GM23338 (cell line): ENCODE measurements around the gene JARID2. TPM values are rescaled to one million over a fixed set of nuclear protein-coding genes. Genes with fewer than 3 reads are reported as not detected.

ENCODE experiments used
- ATAC-seq: fragments of 200-7000 bp; cut with Tn5 transposase; 3 replicates; pipeline ENCODE4 v1.9.1; 2020
- DNase-seq: peaks from one replicate; pipeline ENCODE4 v3.0.0-alpha.2; 2015; ENCODE audit warnings: low spot score
- H2AFZ ChIP-seq: fragments of 200-600 bp; sonication (generic); 2 replicates; pipeline ENCODE4 v1.8.0; 2016; ENCODE audit warnings: antibody characterized with exemption, mild to moderate bottlenecking, moderate library complexity
- H3F3A ChIP-seq: fragments of 200-600 bp; sonication (generic); replicated peaks from 2 replicates; pipeline ENCODE4 v1.8.0; 2017; ENCODE audit warnings: antibody characterized with exemption, mixed run types, low read depth
- H3K27ac ChIP-seq: fragments of 200-600 bp; sonication (generic); 2 replicates; pipeline ENCODE4 v1.6.1; 2016; ENCODE audit warnings: low read depth
- H3K27me3 ChIP-seq: fragments of 200-600 bp; sonication (generic); 2 replicates; pipeline ENCODE4 v1.8.0; 2016; ENCODE audit warnings: mild to moderate bottlenecking, mixed run types, moderate library complexity; ENCODE audit not compliant: insufficient read depth
- H3K36me3 ChIP-seq: fragments of 200-600 bp; sonication (generic); 2 replicates; pipeline ENCODE4 v1.8.0; 2016; ENCODE audit warnings: mild to moderate bottlenecking; ENCODE audit not compliant: insufficient read depth
- H3K4me1 ChIP-seq: fragments of 200-600 bp; sonication (generic); 2 replicates; pipeline ENCODE4 v1.8.0; 2016; ENCODE audit warnings: mild to moderate bottlenecking, moderate library complexity; ENCODE audit not compliant: insufficient read depth
- H3K4me2 ChIP-seq: fragments of 200-600 bp; sonication (generic); 2 replicates; pipeline ENCODE4 v1.7.1; 2017; ENCODE audit warnings: mixed run types
- H3K4me3 ChIP-seq: fragments of 200-600 bp; sonication (generic); 2 replicates; pipeline ENCODE4 v1.6.1; 2016; ENCODE audit warnings: mixed run types
- H3K79me2 ChIP-seq: fragments of 200-600 bp; sonication (generic); replicated peaks from 2 replicates; pipeline ENCODE4 v1.8.0; 2017; ENCODE audit warnings: mild to moderate bottlenecking; ENCODE audit not compliant: insufficient read depth
- H3K9me2 ChIP-seq: fragments of 200-600 bp; sonication (generic); 2 replicates; pipeline ENCODE4 v1.8.0; 2017; ENCODE audit not compliant: insufficient read depth
- H4K20me1 ChIP-seq: fragments of 200-600 bp; sonication (generic); replicated peaks from 2 replicates; pipeline ENCODE4 v1.8.0; 2017; ENCODE audit warnings: mild to moderate bottlenecking; ENCODE audit not compliant: insufficient read depth
- H3K27ac Mint-ChIP-seq: 2 replicates; pipeline ENCODE4 v1.8.0; 2020; ENCODE audit warnings: inconsistent platforms, mild to moderate bottlenecking, moderate library complexity, mixed read lengths
- H3K27me3 Mint-ChIP-seq: 3 replicates; pipeline ENCODE4 v1.8.0; 2022; ENCODE audit warnings: low read depth, mild to moderate bottlenecking, moderate library complexity, mixed read lengths, inconsistent platforms; ENCODE audit not compliant: insufficient read depth, poor library complexity
- H3K36me3 Mint-ChIP-seq: 3 replicates; pipeline ENCODE4 v1.8.0; 2021; ENCODE audit warnings: low read depth, mild to moderate bottlenecking, inconsistent platforms, moderate library complexity, mixed read lengths
- H3K4me1 Mint-ChIP-seq: 3 replicates; pipeline ENCODE4 v1.8.0; 2020; ENCODE audit warnings: mild to moderate bottlenecking, inconsistent platforms, mixed read lengths
- H3K4me3 Mint-ChIP-seq: 3 replicates; pipeline ENCODE4 v1.8.0; 2021; ENCODE audit warnings: moderate library complexity, mild to moderate bottlenecking, inconsistent platforms, mixed read lengths
- H3K9me3 Mint-ChIP-seq: 3 replicates; pipeline ENCODE4 v1.8.0; 2020; ENCODE audit warnings: moderate library complexity, mild to moderate bottlenecking, inconsistent platforms, mixed read lengths
- CREB1 ChIP-seq: fragments of 250-450 bp; sonication (Bioruptor Pico); IDR thresholded peaks from 2 replicates; pipeline ENCODE4 v1.5.0; 2020; ENCODE audit warnings: low read depth, mild to moderate bottlenecking, moderate library complexity
- CTCF ChIP-seq, 2 experiments: fragments of 200-600 bp in 1 of 2; sonication (generic) in 1 of 2; conservative IDR thresholded peaks; 2 replicates each; pipeline versions ENCODE4 v1.5.1 to v1.6.1; 2016 to 2017; ENCODE audit warnings: antibody characterized with exemption in 2 of 2, low read depth in 2 of 2, mild to moderate bottlenecking in 2 of 2, moderate library complexity in 1 of 2
- ETS1 ChIP-seq: IDR thresholded peaks from 2 replicates; pipeline ENCODE4 v1.6.1; 2016; ENCODE audit warnings: antibody characterized with exemption
- EZH2 ChIP-seq: fragments of 200-600 bp; sonication (generic); IDR thresholded peaks from one replicate; pipeline ENCODE4 v1.8.0; 2017; ENCODE audit warnings: antibody characterized with exemption, mild to moderate bottlenecking, low read depth; ENCODE audit not compliant: unreplicated experiment
- EZH2phosphoT487 ChIP-seq: fragments of 200-600 bp; sonication (generic); IDR thresholded peaks from one replicate; pipeline ENCODE4 v1.8.1; 2018; ENCODE audit warnings: antibody characterized with exemption; ENCODE audit not compliant: unreplicated experiment
- JUNB ChIP-seq: IDR thresholded peaks from one replicate; pipeline ENCODE4 v1.6.1; 2016; ENCODE audit warnings: antibody characterized with exemption; ENCODE audit not compliant: unreplicated experiment
- NANOG ChIP-seq: IDR thresholded peaks from 2 replicates; pipeline ENCODE4 v1.6.1; 2016; ENCODE audit warnings: antibody characterized with exemption, borderline replicate concordance
- POLR2AphosphoS5 ChIP-seq: IDR thresholded peaks from 2 replicates; pipeline ENCODE4 v1.6.1; 2016; ENCODE audit warnings: antibody characterized with exemption, low read depth
- REST ChIP-seq: IDR thresholded peaks from one replicate; pipeline ENCODE4 v1.6.1; 2018; ENCODE audit warnings: antibody characterized with exemption; ENCODE audit not compliant: unreplicated experiment
- STAT1 ChIP-seq: IDR thresholded peaks from one replicate; pipeline ENCODE4 v1.6.1; 2016; ENCODE audit warnings: antibody characterized with exemption; ENCODE audit not compliant: unreplicated experiment
- ZNF114 ChIP-seq: fragments of 250-450 bp; sonication (Bioruptor Pico); IDR thresholded peaks from 2 replicates; pipeline ENCODE4 v1.5.0; 2020; ENCODE audit warnings: mild to moderate bottlenecking, moderate library complexity
- ZNF331 ChIP-seq: fragments of 250-450 bp; sonication (Bioruptor Pico); IDR thresholded peaks from 2 replicates; pipeline ENCODE4 v1.5.0; 2020; ENCODE audit warnings: low read depth, mild to moderate bottlenecking, moderate library complexity
- ZNF462 ChIP-seq: fragments of 250-450 bp; sonication (Bioruptor Pico); IDR thresholded peaks from 2 replicates; pipeline ENCODE4 v1.5.0; 2020; ENCODE audit warnings: mild to moderate bottlenecking, moderate library complexity
- polyA plus RNA-seq: library from polyadenylated mRNA; unstranded; fragments of >200 nt; fragmentation: Nextera tagmentation; extraction: Ambion mirVana; gene quantifications from 2 replicates; pipeline ENCODE4 v1.2.1, GENCODE V29; 2016
- total RNA-seq: library from RNA; depleted of rRNA; stranded (reverse); fragments of >200 nt; shearing (Covaris generic); gene quantifications from 2 replicates; pipeline ENCODE4 v1.2.3, GENCODE V29; 2014

Gene JARID2
- total and polyA plus RNA-seq, 2 experiments from 2014 or later, result 92.8 to 196 TPM

GRCh38 chr6:15250187-15251168, 4.6 kb downstream of the JARID2 start:
- peaks cover 8% of the 10 kb centered on the region; the same call in 2 of the 3 replicates for H3K9me3 Mint-ChIP-seq
- no peaks in the 10 kb centered on the region; the same call in 1 of the 2 replicates for H3K36me3 ChIP-seq
- H3K4me3 Mint-ChIP-seq, result peak overlapping the region; percentile 95
- H4K20me1 ChIP-seq, result peaks cover 84% of the 10 kb centered on the region
- H3K79me2 ChIP-seq, result peaks cover 97% of the 10 kb centered on the region
- peaks cover 68% of the 10 kb centered on the region for H3K4me1 Mint-ChIP-seq
- H3K9me2 ChIP-seq, result no peaks in the 10 kb centered on the region
- H3K4me1 ChIP-seq, result peaks cover 66% of the 10 kb centered on the region
- H2AFZ ChIP-seq, result no peak overlapping the region
- H3K27ac Mint-ChIP-seq, result no peak overlapping the region
- peaks cover 87% of the 10 kb centered on the region for H3K36me3 Mint-ChIP-seq
- H3K27me3 ChIP-seq, result no peaks in the 10 kb centered on the region
- ATAC-seq (no peak), DNase-seq (no peak)
- H3K4me3 ChIP-seq, result peak overlapping the region; percentile 83
- peak overlapping the region; percentile 90 for H3K4me2 ChIP-seq
- peaks cover 29% of the 10 kb centered on the region for H3K27me3 Mint-ChIP-seq
- TF ChIP-seq ETS1 (no peak), ZNF331 (CRISPR knock-in tag) (no peak), ZNF114 (CRISPR knock-in tag) (no peak), EZH2phosphoT487 (no peak), STAT1 (no peak), POLR2AphosphoS5 (no peak), CTCF (conservative IDR thresholded peaks at IDR 0.05; ENCODE audit: low read depth in 2 of 2) (no peak), CREB1 (no peak), EZH2 (no peak), REST (no peak), NANOG (no peak), ZNF462 (CRISPR knock-in tag) (no peak), JUNB (no peak)
- peak overlapping the region; percentile 1; the same call in 1 of the 2 replicates for H3K27ac ChIP-seq
- peaks cover 17% of the 10 kb centered on the region for H3F3A ChIP-seq
